WERI-Rb-1 (cell line): ENCODE data around the gene RAET1G.
"Not testable (repeated sequence)": the region's sequence is repeated elsewhere in the genome, so short reads cannot be mapped to it uniquely, and the experiment has no call there.

Experiments used
- DNase-seq: peaks from one replicate; pipeline ENCODE4 v3.0.0-alpha.2; 2020
- H3K27ac ChIP-seq: fragments of 250-450 bp; sonication (Bioruptor Pico); 2 replicates; pipeline ENCODE4 v1.5.1; 2020; ENCODE audit warnings: mild to moderate bottlenecking, moderate library complexity
- H3K27me3 ChIP-seq: fragments of 250-450 bp; sonication (Bioruptor Pico); 2 replicates; pipeline ENCODE4 v1.5.1; 2021; ENCODE audit warnings: mild to moderate bottlenecking, low read depth, moderate library complexity; ENCODE audit not compliant: insufficient read depth, severe bottlenecking
- H3K36me3 ChIP-seq: fragments of 250-450 bp; sonication (Bioruptor Pico); 2 replicates; pipeline ENCODE4 v1.5.1; 2020; ENCODE audit warnings: mild to moderate bottlenecking, moderate library complexity
- H3K4me3 ChIP-seq: 2 replicates; pipeline ENCODE4 v1.5.1; 2011; ENCODE audit warnings: low read depth, mild to moderate bottlenecking, control low read depth, low read length
- H3K9me3 ChIP-seq: fragments of 250-450 bp; sonication (Bioruptor Pico); 2 replicates; pipeline ENCODE4 v1.5.1; 2021; ENCODE audit warnings: mild to moderate bottlenecking, moderate library complexity; ENCODE audit not compliant: severe bottlenecking
- CTCF ChIP-seq: IDR thresholded peaks from 2 replicates; pipeline ENCODE4 v1.5.1; 2011; ENCODE audit warnings: low read depth, mild to moderate bottlenecking, control low read depth, inconsistent platforms, low read length

Gene RAET1G

GRCh38 chr6:149925253-149925973 lies 2.5 kb upstream of the RAET1G start:
- Histone ChIP-seq H3K36me3 (no peaks in the 10 kb centered on the region), H3K27ac (no peak overlapping the region), H3K4me3 (peak overlapping the region; percentile 52), H3K27me3 (peaks cover 59% of the 10 kb centered on the region), H3K9me3 (no peaks in the 10 kb centered on the region)
- TF ChIP-seq CTCF = no peak
- DNase-seq = peak; percentile 16

GRCh38 chr6:149924933-149925252 lies 2.0 kb upstream of the RAET1G start:
- no peak overlapping the region for H3K27ac ChIP-seq
- no peak overlapping the region for H3K4me3 ChIP-seq
- H3K36me3 ChIP-seq = no peaks in the 10 kb centered on the region
- H3K9me3 ChIP-seq = no peaks in the 10 kb centered on the region
- peaks cover 56% of the 10 kb centered on the region for H3K27me3 ChIP-seq
- TF ChIP-seq CTCF = no peak
- no peak for DNase-seq

GRCh38 chr6:149924206-149924932 lies 1.4 kb upstream of the RAET1G start:
- Histone ChIP-seq H3K4me3 (no peak overlapping the region), H3K27me3 (peaks cover 51% of the 10 kb centered on the region), H3K9me3 (no peaks in the 10 kb centered on the region), H3K27ac (no peak overlapping the region), H3K36me3 (no peaks in the 10 kb centered on the region)
- no peak for DNase-seq
- TF ChIP-seq CTCF = no peak

GRCh38 chr6:149923327-149923986 lies 536 bp upstream of the RAET1G start:
- DNase-seq = no peak
- TF ChIP-seq CTCF = no peak
- H3K27me3 ChIP-seq = peaks cover 48% of the 10 kb centered on the region
- H3K9me3 ChIP-seq = no peaks in the 10 kb centered on the region
- H3K4me3 ChIP-seq = no peak overlapping the region; the same call in 1 of the 2 replicates
- no peaks in the 10 kb centered on the region for H3K36me3 ChIP-seq
- no peak overlapping the region for H3K27ac ChIP-seq

- H3K27ac ChIP-seq, H3K9me3 ChIP-seq, DNase-seq, H3K36me3 ChIP-seq: not testable (repeated sequence)
- Histone ChIP-seq H3K4me3 (peak overlapping the region; percentile 44; the same call in 1 of the 2 replicates), H3K27me3 (peaks cover 47% of the 10 kb centered on the region)
Measured at GRCh38 chr6:149922091-149922490, 830 bp downstream of the RAET1G start.

- Histone ChIP-seq H3K4me3 (no peak overlapping the region), H3K36me3 (no peaks in the 10 kb centered on the region), H3K9me3 (no peaks in the 10 kb centered on the region), H3K27ac (no peak overlapping the region), H3K27me3 (peaks cover 47% of the 10 kb centered on the region)
- DNase-seq = no peak
- no peak for TF ChIP-seq CTCF
Measured at GRCh38 chr6:149921361-149921760, 1.6 kb downstream of the RAET1G start.
